HG02759 (cell line): ENCODE results near the gene TLR8.
A peak's percentile ranks its signal among the peaks of the same experiment; 100 is the strongest.
"Not testable (repeated sequence)": the region's sequence is repeated elsewhere in the genome, so short reads cannot be mapped to it uniquely, and the experiment has no call there.

ENCODE experiments used
- ATAC-seq: cut with Tn5 transposase; IDR thresholded peaks from one replicate; pipeline ENCODE4 v1.9.1; 2021; ENCODE audit warnings: mild to moderate bottlenecking, moderate library complexity; ENCODE audit not compliant: unreplicated experiment

The TLR8 gene

GRCh38 chrX:12944452-12944851 lies 38.0 kb downstream of the TLR8 start:
- ATAC-seq: not testable (repeated sequence)

- no peak for ATAC-seq
Measured at GRCh38 chrX:12945494-12945893, 39.1 kb downstream of the TLR8 start.

GRCh38 chrX:12946406-12946805 lies 40.0 kb downstream of the TLR8 start:
- ATAC-seq: no peak

GRCh38 chrX:12946838-12947544 lies 40.6 kb downstream of the TLR8 start:
- no peak for ATAC-seq

GRCh38 chrX:12947545-12948235 lies 41.3 kb downstream of the TLR8 start:
- no peak for ATAC-seq

GRCh38 chrX:12948495-12948894 lies 42.1 kb downstream of the TLR8 start:
- ATAC-seq: no peak

- ATAC-seq: no peak
Measured at GRCh38 chrX:12949205-12949926, 42.9 kb downstream of the TLR8 start.

GRCh38 chrX:12949927-12950656 lies 43.7 kb downstream of the TLR8 start:
- peak; percentile 44 for ATAC-seq

GRCh38 chrX:12950851-12951594 lies 44.6 kb downstream of the TLR8 start:
- peak; percentile 55 for ATAC-seq

GRCh38 chrX:12951595-12951975 lies 45.2 kb downstream of the TLR8 start:
- no peak for ATAC-seq

GRCh38 chrX:12953420-12953819 lies 47.0 kb downstream of the TLR8 start:
- ATAC-seq: no peak

GRCh38 chrX:12954376-12954775 lies 48.0 kb downstream of the TLR8 start:
- no peak for ATAC-seq

GRCh38 chrX:12954981-12955380 lies 48.6 kb downstream of the TLR8 start:
- no peak for ATAC-seq

GRCh38 chrX:12955882-12956703 lies 49.7 kb downstream of the TLR8 start:
- peak; percentile 51 for ATAC-seq

- peak; percentile 63 for ATAC-seq
Measured at GRCh38 chrX:12956704-12957534, 50.5 kb downstream of the TLR8 start.

- ATAC-seq: no peak
Measured at GRCh38 chrX:12958059-12958458, 51.6 kb downstream of the TLR8 start.

- no peak for ATAC-seq
Measured at GRCh38 chrX:12958461-12958860, 52.0 kb downstream of the TLR8 start.

GRCh38 chrX:12961196-12961718 lies 54.8 kb downstream of the TLR8 start:
- ATAC-seq: no peak
